Mesendoderm (in vitro differentiated cells): Measurements from ENCODE around the gene ADAMTS12.

Source experiments
- DNase-seq: peaks from one replicate; pipeline ENCODE4 v3.0.0; 2013
- H2AK5ac ChIP-seq: 2 replicates; pipeline ENCODE4 v1.6.1; 2013; ENCODE audit warnings: low read length, inconsistent platforms
- H2BK120ac ChIP-seq: 2 replicates; pipeline ENCODE4 v1.6.1; 2013; ENCODE audit warnings: low read depth, mild to moderate bottlenecking, low read length, moderate library complexity, mixed read lengths
- H2BK15ac ChIP-seq: replicated peaks from 2 replicates; pipeline ENCODE4 v1.6.1; 2013; ENCODE audit warnings: low read depth, mild to moderate bottlenecking, moderate library complexity
- H2BK5ac ChIP-seq: 2 replicates; pipeline ENCODE4 v1.6.1; 2013; ENCODE audit warnings: low read length, inconsistent platforms
- H3K18ac ChIP-seq: 2 replicates; pipeline ENCODE4 v1.6.1; 2013; ENCODE audit warnings: mild to moderate bottlenecking, low read length, mixed read lengths
- H3K23ac ChIP-seq: one replicate; pipeline ENCODE4 v1.6.1; 2013; ENCODE audit warnings: low read length
- H3K27ac ChIP-seq: 2 replicates; pipeline ENCODE4 v1.5.1; 2013; ENCODE audit warnings: low read depth, mild to moderate bottlenecking, inconsistent platforms, low read length, moderate library complexity
- H3K27me3 ChIP-seq: 2 replicates; pipeline ENCODE4 v1.6.1; 2013; ENCODE audit warnings: low read length, control low read depth, mild to moderate bottlenecking, inconsistent platforms; ENCODE audit not compliant: insufficient read depth, poor library complexity
- H3K36me3 ChIP-seq: 2 replicates; pipeline ENCODE4 v1.6.1; 2013; ENCODE audit warnings: low read length, inconsistent platforms; ENCODE audit not compliant: control insufficient read depth, insufficient read depth
- H3K4ac ChIP-seq: one replicate; pipeline ENCODE4 v1.6.1; 2013; ENCODE audit warnings: low read depth, mild to moderate bottlenecking, low read length, moderate library complexity
- H3K4me1 ChIP-seq: 2 replicates; pipeline ENCODE4 v1.6.1; 2013; ENCODE audit warnings: low read depth, low read length, inconsistent platforms; ENCODE audit not compliant: control insufficient read depth
- H3K4me2 ChIP-seq: 2 replicates; pipeline ENCODE4 v1.6.1; 2013; ENCODE audit warnings: low read length
- H3K4me3 ChIP-seq: 2 replicates; pipeline ENCODE4 v1.5.1; 2013; ENCODE audit warnings: mild to moderate bottlenecking, low read length
- H3K56ac ChIP-seq: one replicate; pipeline ENCODE4 v1.6.1; 2013; ENCODE audit warnings: low read length
- H3K79me1 ChIP-seq: 2 replicates; pipeline ENCODE4 v1.6.1; 2013; ENCODE audit warnings: low read length, inconsistent platforms
- H3K79me2 ChIP-seq: 2 replicates; pipeline ENCODE4 v1.6.1; 2013; ENCODE audit warnings: mild to moderate bottlenecking, low read length; ENCODE audit not compliant: control insufficient read depth, insufficient read depth
- H3K9ac ChIP-seq: 2 replicates; pipeline ENCODE4 v1.6.1; 2013; ENCODE audit warnings: low read length, inconsistent platforms
- H4K5ac ChIP-seq: one replicate; pipeline ENCODE4 v1.6.1; 2013; ENCODE audit warnings: low read length
- H4K8ac ChIP-seq: one replicate; pipeline ENCODE4 v1.6.1; 2013; ENCODE audit warnings: low read depth, mild to moderate bottlenecking, control low read depth, low read length, moderate library complexity
- WGBS: extraction: QIAGEN DNeasy Blood & Tissue Kit; methylation state at CpG from one replicate; pipeline ENCODE4 v1.1.7; 2013; ENCODE audit warnings: low lambda C conversion rate, missing lambda C conversion rate; ENCODE audit not compliant: insufficient coverage; ENCODE audit errors: extremely low coverage; 5-methylcytosine and 5-hydroxymethylcytosine counted together

Gene ADAMTS12

GRCh38 chr5:33794550-33795181, 97.1 kb downstream of the ADAMTS12 start:
- H3K56ac ChIP-seq: no peak overlapping the region
- no peaks in the 10 kb centered on the region for H3K27me3 ChIP-seq
- no peak overlapping the region for H3K4ac ChIP-seq
- no peaks in the 10 kb centered on the region for H3K79me2 ChIP-seq
- H4K8ac ChIP-seq: no peak overlapping the region
- H2BK120ac ChIP-seq: no peak overlapping the region
- no peak overlapping the region for H2BK5ac ChIP-seq
- no peak overlapping the region for H3K9ac ChIP-seq
- H3K79me1 ChIP-seq: no peaks in the 10 kb centered on the region
- H2AK5ac ChIP-seq: no peak overlapping the region
- H3K36me3 ChIP-seq: no peaks in the 10 kb centered on the region
- DNase-seq: no peak
- H3K23ac ChIP-seq: no peak overlapping the region
- WGBS: no CpG with 5 or more reads among the region's 8 CpGs
- H3K4me3 ChIP-seq: no peak overlapping the region
- H3K4me2 ChIP-seq: no peak overlapping the region
- no peak overlapping the region for H3K27ac ChIP-seq
- no peak overlapping the region for H3K18ac ChIP-seq
- H4K5ac ChIP-seq: no peak overlapping the region
- no peak overlapping the region for H2BK15ac ChIP-seq
- H3K4me1 ChIP-seq: no peaks in the 10 kb centered on the region

- Histone ChIP-seq H3K4ac (no peak overlapping the region), H3K4me2 (no peak overlapping the region), H3K4me3 (no peak overlapping the region), H3K27me3 (no peaks in the 10 kb centered on the region), H2BK15ac (no peak overlapping the region), H3K79me2 (no peaks in the 10 kb centered on the region), H3K18ac (no peak overlapping the region), H3K79me1 (no peaks in the 10 kb centered on the region), H3K27ac (no peak overlapping the region), H3K56ac (peak overlapping the region; percentile 25), H2BK120ac (no peak overlapping the region), H3K4me1 (no peaks in the 10 kb centered on the region), H4K5ac (no peak overlapping the region), H3K36me3 (no peaks in the 10 kb centered on the region), H3K9ac (no peak overlapping the region), H3K23ac (no peak overlapping the region), H4K8ac (no peak overlapping the region), H2BK5ac (no peak overlapping the region), H2AK5ac (no peak overlapping the region)
- no CpG with 5 or more reads among the region's 19 CpGs for WGBS
- DNase-seq: no peak
These were observed 97.8 kb downstream of the ADAMTS12 start for GRCh38 chr5:33793836-33794549.

DNA sequence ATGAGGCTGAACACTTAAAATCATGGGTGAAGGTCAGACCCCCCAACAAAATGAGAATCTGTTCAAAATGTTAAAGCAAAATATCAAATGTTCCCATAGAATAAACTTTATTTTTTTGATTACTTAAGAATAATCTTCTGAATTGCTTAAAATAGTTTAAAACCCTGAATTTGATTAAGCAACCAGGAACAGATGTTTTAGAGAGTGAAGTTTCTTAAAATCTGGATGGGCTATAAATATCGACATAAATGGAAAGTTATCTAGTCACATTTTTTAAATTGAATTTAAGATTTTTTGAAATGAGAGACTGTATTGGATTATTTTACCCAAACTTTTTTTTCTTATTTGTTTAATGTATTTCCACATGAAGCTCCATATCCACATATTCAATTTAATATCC, 98.5 kb downstream of the ADAMTS12 start:
- H3K79me2 ChIP-seq: no peaks in the 10 kb centered on the region
- 100% methylated on average over 1 of the region's 1 CpG for WGBS
- H4K5ac ChIP-seq: no peak overlapping the region
- H3K4ac ChIP-seq: no peak overlapping the region
- no peaks in the 10 kb centered on the region for H3K27me3 ChIP-seq
- no peak overlapping the region for H3K18ac ChIP-seq
- H2BK120ac ChIP-seq: no peak overlapping the region
- no peak overlapping the region for H3K4me3 ChIP-seq
- no peak overlapping the region for H2BK15ac ChIP-seq
- H2BK5ac ChIP-seq: no peak overlapping the region
- no peak overlapping the region for H3K9ac ChIP-seq
- H3K4me2 ChIP-seq: no peak overlapping the region
- H3K4me1 ChIP-seq: no peaks in the 10 kb centered on the region
- no peak overlapping the region for H4K8ac ChIP-seq
- H3K23ac ChIP-seq: no peak overlapping the region
- no peak for DNase-seq
- H3K27ac ChIP-seq: no peak overlapping the region
- H3K36me3 ChIP-seq: no peaks in the 10 kb centered on the region
- H3K79me1 ChIP-seq: no peaks in the 10 kb centered on the region
- no peak overlapping the region for H3K56ac ChIP-seq
- no peak overlapping the region for H2AK5ac ChIP-seq

GRCh38 chr5:33792559-33792958, 99.2 kb downstream of the ADAMTS12 start:
- Histone ChIP-seq H3K4me3 (no peak overlapping the region), H3K27me3 (no peaks in the 10 kb centered on the region), H3K9ac (no peak overlapping the region), H3K4ac (no peak overlapping the region), H3K18ac (no peak overlapping the region), H2BK15ac (no peak overlapping the region), H2BK5ac (no peak overlapping the region), H3K23ac (no peak overlapping the region), H2BK120ac (no peak overlapping the region), H3K27ac (no peak overlapping the region), H3K4me2 (no peak overlapping the region), H3K79me2 (no peaks in the 10 kb centered on the region), H2AK5ac (no peak overlapping the region), H3K79me1 (no peaks in the 10 kb centered on the region), H3K56ac (no peak overlapping the region), H4K5ac (no peak overlapping the region), H4K8ac (no peak overlapping the region), H3K4me1 (no peaks in the 10 kb centered on the region), H3K36me3 (no peaks in the 10 kb centered on the region)
- DNase-seq: no peak
- no CpG with 5 or more reads among the region's 1 CpG for WGBS

- Histone ChIP-seq H3K56ac (no peak overlapping the region), H3K27me3 (no peaks in the 10 kb centered on the region), H3K23ac (no peak overlapping the region), H2AK5ac (no peak overlapping the region), H4K8ac (no peak overlapping the region), H2BK15ac (no peak overlapping the region), H2BK5ac (no peak overlapping the region), H3K9ac (no peak overlapping the region), H3K27ac (no peak overlapping the region), H3K4me1 (no peaks in the 10 kb centered on the region), H3K4me2 (no peak overlapping the region), H3K36me3 (no peaks in the 10 kb centered on the region), H3K18ac (no peak overlapping the region), H4K5ac (no peak overlapping the region), H3K4ac (no peak overlapping the region), H3K79me2 (no peaks in the 10 kb centered on the region), H3K79me1 (no peaks in the 10 kb centered on the region), H3K4me3 (no peak overlapping the region), H2BK120ac (no peak overlapping the region)
- no peak for DNase-seq
- no CpG with 5 or more reads among the region's 5 CpGs for WGBS
These were observed 102.2 kb downstream of the ADAMTS12 start for GRCh38 chr5:33789567-33789957.
